GM12878 (cell line): ENCODE measurements around the gene DNAAF3. TPM values are rescaled to one million over a fixed set of nuclear protein-coding genes. Genes with fewer than 3 reads are reported as not detected.

ENCODE experiments used
- ATAC-seq: fragments of 200-7000 bp; cut with Tn5 transposase; 3 replicates; pipeline ENCODE4 v1.9.1; 2020; ENCODE audit warnings: mild to moderate bottlenecking, moderate library complexity
- BruUV-seq: library from RNA; stranded (reverse); fragments of 400-500 nt; replicated peaks from 2 replicates; lab custom pipeline; 2021; lab: Mats Ljungman, UMichigan
- CTCF ChIA-PET: fragments of 300-600 bp; sonication (Branson Sonifier 250); formaldehyde crosslinking; extraction: SDS; loops from one replicate; lab custom pipeline; 2021; ENCODE audit warnings: inconsistent platforms; lab: Yijun Ruan, JAX
- POLR2A ChIA-PET: fragments of 350-600 bp; formaldehyde crosslinking; extraction: SDS; loops from one replicate; lab custom pipeline; 2021; ENCODE audit warnings: inconsistent platforms; lab: Charles Lee
- RAD21 ChIA-PET: fragments of 300-600 bp; sonication (Branson Sonifier 250); formaldehyde crosslinking; loops from one replicate; lab custom pipeline; 2023; ENCODE audit warnings: antibody characterized with exemption; ENCODE audit not compliant: unreplicated experiment; lab: Charles Lee
- SMC1A ChIA-PET: fragments of 300-600 bp; sonication (Branson Sonifier 250); formaldehyde crosslinking; loops from one replicate; lab custom pipeline; 2023; ENCODE audit not compliant: unreplicated experiment, uncharacterized antibody; lab: Charles Lee
- DNase-seq: peaks from one replicate; pipeline ENCODE4 v3.0.0-alpha.2; 2011; ENCODE audit warnings: low read depth, low spot score
- FAIRE-seq: peaks from 3 replicates; lab custom pipeline; 2011; peaks lifted over from hg19 to GRCh38; lab: Jason Lieb, UNC
- H2AFZ ChIP-seq: 2 replicates; pipeline ENCODE4 v1.6.0; 2011; ENCODE audit warnings: low read depth, low read length, control low read depth; ENCODE audit not compliant: control insufficient read depth
- H3K27ac ChIP-seq: 2 replicates; pipeline ENCODE4 v1.5.1; 2011; ENCODE audit warnings: control low read depth; ENCODE audit not compliant: control insufficient read depth, insufficient read depth
- H3K27me3 ChIP-seq, 2 experiments: replicated peaks in 1 of 2; 2 replicates each; pipeline versions ENCODE4 v1.6.0 to v1.6.1; 2011; ENCODE audit warnings: low read length in 1 of 2; ENCODE audit not compliant: control insufficient read depth in 2 of 2, insufficient read depth in 2 of 2
- H3K36me3 ChIP-seq, 2 experiments: 2 replicates each; pipeline ENCODE4 v1.5.1; 2011; ENCODE audit warnings: low read length in 1 of 2; ENCODE audit not compliant: control insufficient read depth in 2 of 2, insufficient read depth in 2 of 2
- H3K4me1 ChIP-seq: 2 replicates; pipeline ENCODE4 v1.6.1; 2011; ENCODE audit warnings: mild to moderate bottlenecking, low read length, moderate library complexity, mixed read lengths; ENCODE audit not compliant: control insufficient read depth, insufficient read depth
- H3K4me2 ChIP-seq: 2 replicates; pipeline ENCODE4 v1.6.0; 2011; ENCODE audit warnings: control low read depth; ENCODE audit not compliant: control insufficient read depth, insufficient read depth
- H3K4me3 ChIP-seq: fragments of 200-600 bp; sonication (generic); 2 replicates; pipeline ENCODE4 v1.5.1; 2016
- H3K79me2 ChIP-seq: 2 replicates; pipeline ENCODE4 v1.6.0; 2011; ENCODE audit warnings: low read length; ENCODE audit not compliant: control insufficient read depth, insufficient read depth
- H3K9ac ChIP-seq: 2 replicates; pipeline ENCODE4 v1.8.0; 2011; ENCODE audit warnings: low read length, control low read depth, mixed read lengths; ENCODE audit not compliant: control insufficient read depth, insufficient read depth
- H3K9me3 ChIP-seq: replicated peaks from 3 replicates; pipeline ENCODE4 v1.5.1; 2011; ENCODE audit warnings: mild to moderate bottlenecking, low read length; ENCODE audit not compliant: control insufficient read depth, insufficient read depth
- H4K20me1 ChIP-seq: 2 replicates; pipeline ENCODE4 v1.6.0; 2011; ENCODE audit not compliant: control insufficient read depth, insufficient read depth
- BCL11A ChIP-seq: IDR thresholded peaks from 2 replicates; pipeline ENCODE4 v1.6.1; 2011; ENCODE audit warnings: low read depth, low read length
- MTA2 ChIP-seq: fragments of 450-650 bp; IDR thresholded peaks from 2 replicates; pipeline ENCODE4 v1.6.1; 2016; ENCODE audit warnings: low read depth, mild to moderate bottlenecking, moderate library complexity
- MXI1 ChIP-seq: fragments of 150-350 bp; IDR thresholded peaks from 2 replicates; pipeline ENCODE4 v1.6.1; 2011; ENCODE audit warnings: low read depth, mild to moderate bottlenecking, inconsistent platforms, low read length, improper control_type of control experiment
- NFYB ChIP-seq: IDR thresholded peaks from 2 replicates; pipeline ENCODE4 v1.6.1; 2011; ENCODE audit warnings: low read depth, mild to moderate bottlenecking, low read length, improper control_type of control experiment, moderate library complexity; ENCODE audit not compliant: insufficient read depth
- NR2C1 ChIP-seq: fragments of 450-650 bp; IDR thresholded peaks from 2 replicates; pipeline ENCODE4 v1.6.1; 2017; ENCODE audit warnings: antibody characterized with exemption, mild to moderate bottlenecking, moderate library complexity
- WRNIP1 ChIP-seq: IDR thresholded peaks from 2 replicates; pipeline ENCODE4 v1.6.1; 2011; ENCODE audit warnings: low read depth, low read length, improper control_type of control experiment, borderline replicate concordance
- ZZZ3 ChIP-seq: IDR thresholded peaks from 2 replicates; pipeline ENCODE4 v1.6.1; 2011; ENCODE audit warnings: low read depth; ENCODE audit not compliant: control insufficient read depth, insufficient read length
- WGBS: methylation state at CpG from one replicate; pipeline ENCODE4 v1.1.6; 2016; ENCODE audit warnings: low lambda C conversion rate; ENCODE audit not compliant: insufficient replicate concordance, insufficient coverage; ENCODE audit errors: missing lambda C conversion rate; 5-methylcytosine and 5-hydroxymethylcytosine counted together
- in situ Hi-C: fragments of 300-500 bp; cut with MboI; formaldehyde crosslinking; loops from 9 replicates; pipeline ENCODE4 v1.14.3; 2018; ENCODE audit warnings: mixed read lengths
- intact Hi-C: fragments of 100-400 bp; cut with micrococcal nuclease; formaldehyde crosslinking; loops from one replicate; pipeline ENCODE4 v1.14.2; 2022; ENCODE audit not compliant: unreplicated experiment
- polyA plus RNA-seq, 11 experiments: library from polyadenylated mRNA; depleted of rRNA in 4 of 11; unstranded in 6 of 11; stranded (reverse) in 5 of 11; fragments of >200 nt; fragmentation: Nextera tagmentation in 4 of 11; fragmentation: Illumina TruSeq in 1 of 11; extraction: Ambion mirVana in 4 of 11; extraction: Trizol in 1 of 11; gene quantifications; 1 replicate in 1 of 11; 2 replicates in 10 of 11; pipeline versions ENCODE4 v1.2.1 to v1.2.3, GENCODE V29; 2011 to 2016; ENCODE audit warnings: inconsistent platforms in 2 of 11, missing spikeins in 2 of 11, low read depth in 1 of 11
- total RNA-seq, 4 experiments: library from RNA; depleted of rRNA in 3 of 4; stranded (reverse); fragments of >200 nt in 3 of 4; fragmentation: Illumina TruSeq in 1 of 4; extraction: Trizol in 1 of 4; gene quantifications; 2 replicates each; pipeline versions ENCODE4 v1.2.1 to v1.2.3, GENCODE V29; 2013 to 2021
- TF ChIP-seq, protein P1 (sequence below): IDR thresholded peaks from 2 replicates; pipeline ENCODE4 v1.6.1; 2012; ENCODE audit warnings: mild to moderate bottlenecking, low read depth, low read length
- TF ChIP-seq, protein P2 (sequence below): IDR thresholded peaks from 2 replicates; pipeline ENCODE4 v1.6.1; 2012; ENCODE audit warnings: low read depth, low read length, improper control_type of control experiment
- TF ChIP-seq, protein P3 (sequence below), 3 experiments: IDR thresholded peaks in 2 of 3; conservative IDR thresholded peaks in 1 of 3; 2 replicates each; pipeline ENCODE4 v1.5.1; 2011; ENCODE audit warnings: low read depth in 3 of 3, low read length in 3 of 3, mild to moderate bottlenecking in 3 of 3, control low read depth in 2 of 3, moderate library complexity in 2 of 3, inconsistent platforms in 1 of 3, mixed read lengths in 1 of 3; ENCODE audit not compliant: control insufficient read depth in 2 of 3, insufficient read depth in 1 of 3; ENCODE audit errors: extremely low read depth in 1 of 3

DNAAF3 gene
- total and polyA plus RNA-seq, 10 of the 15 experiments (the other 5 are each of a cell fraction or from before 2014, with no cell fraction given), result not detected

DNA sequence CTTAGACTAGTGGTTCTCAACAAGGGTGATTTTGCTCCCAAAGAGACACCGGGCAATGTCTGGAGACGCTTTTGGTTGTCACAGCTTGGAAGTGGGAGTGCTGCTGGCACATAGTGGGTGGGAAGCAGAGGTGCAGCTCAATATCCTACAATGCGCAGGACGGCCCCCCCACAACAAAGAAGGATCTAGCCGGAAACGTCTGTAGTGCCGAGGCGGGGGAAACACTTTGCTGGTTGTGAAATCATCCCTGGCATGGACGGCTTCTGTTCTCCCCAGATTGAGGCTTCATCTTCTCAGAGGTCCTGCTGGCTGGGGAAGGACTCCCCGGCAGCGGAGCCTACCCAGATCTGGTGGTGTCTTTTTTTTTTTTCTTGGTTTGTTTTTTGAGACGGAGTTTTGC is 27.1 kb upstream of the DNAAF3 start:
- in situ Hi-C loops, result no loop called here
- 32% methylated on average over 12 of the region's 12 CpGs for WGBS
- BruUV-seq, result no TSS peak
- H3K27me3 ChIP-seq, result no peaks in the 10 kb centered on the region
- H2AFZ ChIP-seq, result no peak overlapping the region
- H3K79me2 ChIP-seq, result no peaks in the 10 kb centered on the region
- no peak overlapping the region for H3K27ac ChIP-seq
- FAIRE-seq, result no peak
- POLR2A ChIA-PET, result no interaction called here
- SMC1A ChIA-PET, result no interaction called here
- intact Hi-C loops, result no loop called here
- H3K9ac ChIP-seq, result no peak overlapping the region
- no peaks in the 10 kb centered on the region for H3K4me1 ChIP-seq
- H3K4me3 ChIP-seq, result no peak overlapping the region
- TF ChIP-seq, protein P1, sequence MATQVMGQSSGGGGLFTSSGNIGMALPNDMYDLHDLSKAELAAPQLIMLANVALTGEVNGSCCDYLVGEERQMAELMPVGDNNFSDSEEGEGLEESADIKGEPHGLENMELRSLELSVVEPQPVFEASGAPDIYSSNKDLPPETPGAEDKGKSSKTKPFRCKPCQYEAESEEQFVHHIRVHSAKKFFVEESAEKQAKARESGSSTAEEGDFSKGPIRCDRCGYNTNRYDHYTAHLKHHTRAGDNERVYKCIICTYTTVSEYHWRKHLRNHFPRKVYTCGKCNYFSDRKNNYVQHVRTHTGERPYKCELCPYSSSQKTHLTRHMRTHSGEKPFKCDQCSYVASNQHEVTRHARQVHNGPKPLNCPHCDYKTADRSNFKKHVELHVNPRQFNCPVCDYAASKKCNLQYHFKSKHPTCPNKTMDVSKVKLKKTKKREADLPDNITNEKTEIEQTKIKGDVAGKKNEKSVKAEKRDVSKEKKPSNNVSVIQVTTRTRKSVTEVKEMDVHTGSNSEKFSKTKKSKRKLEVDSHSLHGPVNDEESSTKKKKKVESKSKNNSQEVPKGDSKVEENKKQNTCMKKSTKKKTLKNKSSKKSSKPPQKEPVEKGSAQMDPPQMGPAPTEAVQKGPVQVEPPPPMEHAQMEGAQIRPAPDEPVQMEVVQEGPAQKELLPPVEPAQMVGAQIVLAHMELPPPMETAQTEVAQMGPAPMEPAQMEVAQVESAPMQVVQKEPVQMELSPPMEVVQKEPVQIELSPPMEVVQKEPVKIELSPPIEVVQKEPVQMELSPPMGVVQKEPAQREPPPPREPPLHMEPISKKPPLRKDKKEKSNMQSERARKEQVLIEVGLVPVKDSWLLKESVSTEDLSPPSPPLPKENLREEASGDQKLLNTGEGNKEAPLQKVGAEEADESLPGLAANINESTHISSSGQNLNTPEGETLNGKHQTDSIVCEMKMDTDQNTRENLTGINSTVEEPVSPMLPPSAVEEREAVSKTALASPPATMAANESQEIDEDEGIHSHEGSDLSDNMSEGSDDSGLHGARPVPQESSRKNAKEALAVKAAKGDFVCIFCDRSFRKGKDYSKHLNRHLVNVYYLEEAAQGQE, result no peak
- no peak for TF ChIP-seq NR2C1
- TF ChIP-seq ZZZ3, result no peak
- no peak for TF ChIP-seq BCL11A
- TF ChIP-seq, protein P2, sequence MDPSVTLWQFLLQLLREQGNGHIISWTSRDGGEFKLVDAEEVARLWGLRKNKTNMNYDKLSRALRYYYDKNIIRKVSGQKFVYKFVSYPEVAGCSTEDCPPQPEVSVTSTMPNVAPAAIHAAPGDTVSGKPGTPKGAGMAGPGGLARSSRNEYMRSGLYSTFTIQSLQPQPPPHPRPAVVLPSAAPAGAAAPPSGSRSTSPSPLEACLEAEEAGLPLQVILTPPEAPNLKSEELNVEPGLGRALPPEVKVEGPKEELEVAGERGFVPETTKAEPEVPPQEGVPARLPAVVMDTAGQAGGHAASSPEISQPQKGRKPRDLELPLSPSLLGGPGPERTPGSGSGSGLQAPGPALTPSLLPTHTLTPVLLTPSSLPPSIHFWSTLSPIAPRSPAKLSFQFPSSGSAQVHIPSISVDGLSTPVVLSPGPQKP, result no peak
- TF ChIP-seq MXI1, result no peak
- no peak for TF ChIP-seq WRNIP1
- TF ChIP-seq, protein P3, sequence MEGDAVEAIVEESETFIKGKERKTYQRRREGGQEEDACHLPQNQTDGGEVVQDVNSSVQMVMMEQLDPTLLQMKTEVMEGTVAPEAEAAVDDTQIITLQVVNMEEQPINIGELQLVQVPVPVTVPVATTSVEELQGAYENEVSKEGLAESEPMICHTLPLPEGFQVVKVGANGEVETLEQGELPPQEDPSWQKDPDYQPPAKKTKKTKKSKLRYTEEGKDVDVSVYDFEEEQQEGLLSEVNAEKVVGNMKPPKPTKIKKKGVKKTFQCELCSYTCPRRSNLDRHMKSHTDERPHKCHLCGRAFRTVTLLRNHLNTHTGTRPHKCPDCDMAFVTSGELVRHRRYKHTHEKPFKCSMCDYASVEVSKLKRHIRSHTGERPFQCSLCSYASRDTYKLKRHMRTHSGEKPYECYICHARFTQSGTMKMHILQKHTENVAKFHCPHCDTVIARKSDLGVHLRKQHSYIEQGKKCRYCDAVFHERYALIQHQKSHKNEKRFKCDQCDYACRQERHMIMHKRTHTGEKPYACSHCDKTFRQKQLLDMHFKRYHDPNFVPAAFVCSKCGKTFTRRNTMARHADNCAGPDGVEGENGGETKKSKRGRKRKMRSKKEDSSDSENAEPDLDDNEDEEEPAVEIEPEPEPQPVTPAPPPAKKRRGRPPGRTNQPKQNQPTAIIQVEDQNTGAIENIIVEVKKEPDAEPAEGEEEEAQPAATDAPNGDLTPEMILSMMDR (IDR thresholded peaks at IDR 0.05 in 2 of 3, conservative IDR thresholded peaks at IDR 0.05 in 1 of 3; ENCODE audit: control insufficient read depth in 2 of 3, extremely low read depth in 1 of 3, insufficient read depth in 1 of 3, low read depth in 3 of 3, low read length in 3 of 3), result no peak
- no peak for TF ChIP-seq NFYB
- TF ChIP-seq MTA2, result no peak
- TF ChIP-seq, all 136 proteins: peak for 0
- Histone ChIP-seq H3K9me3 (no peaks in the 10 kb centered on the region), H4K20me1 (no peaks in the 10 kb centered on the region), H3K4me2 (no peak overlapping the region), H3K36me3 (no peaks in the 10 kb centered on the region)
- RAD21 ChIA-PET, result no interaction called here
- CTCF ChIA-PET, result interaction anchor here (0.8 kb wide), 1 partner anchor 312 kb away, joined by 6 read pairs; no protein-coding TSS in a partner anchor
- ATAC-seq (no peak), DNase-seq (no peak)
